Urinary bladder (tissue), 4 donors: ENCODE measurements around the gene TCF7L1. TPM values are rescaled to one million over a fixed set of nuclear protein-coding genes. Genes with fewer than 3 reads are reported as not detected.
A peak's percentile ranks its signal among the peaks of the same experiment; 100 is the strongest.

Source experiments
- DNase-seq: peaks from one replicate; pipeline ENCODE4 v3.0.0-alpha.2; 2015; ENCODE audit errors: extremely low spot score
- H3K27ac ChIP-seq: one replicate; pipeline ENCODE4 v1.5.1; 2013; ENCODE audit warnings: low read depth, mild to moderate bottlenecking, moderate library complexity
- H3K36me3 ChIP-seq: one replicate; pipeline ENCODE4 v1.6.1; 2013; ENCODE audit warnings: mild to moderate bottlenecking, moderate library complexity; ENCODE audit not compliant: insufficient read depth
- H3K4me1 ChIP-seq: one replicate; pipeline ENCODE4 v1.6.1; 2013; ENCODE audit warnings: mild to moderate bottlenecking, moderate library complexity; ENCODE audit not compliant: insufficient read depth
- H3K4me3 ChIP-seq: one replicate; pipeline ENCODE4 v1.5.1; 2013; ENCODE audit warnings: low read depth, low read length
- WGBS: extraction: QIAGEN DNeasy Blood & Tissue Kit; methylation state at CpG from one replicate; pipeline ENCODE4 v1.1.7; 2013; 5-methylcytosine and 5-hydroxymethylcytosine counted together
- polyA plus RNA-seq: library from polyadenylated mRNA; stranded (reverse); fragments of 200-250 nt; gene quantifications from one replicate; pipeline ENCODE4 v1.2.3, GENCODE V29; 2013
- total RNA-seq: library from RNA; depleted of rRNA; stranded (reverse); fragments of >200 nt; gene quantifications from one replicate; pipeline ENCODE4 v1.2.3, GENCODE V29; 2014
- donor health status: healthy with polysubstance abuse.
- donor health status: healthy.

The TCF7L1 gene
- total and polyA plus RNA-seq, 2 donors = 9.2 to 20.9 TPM

DNA sequence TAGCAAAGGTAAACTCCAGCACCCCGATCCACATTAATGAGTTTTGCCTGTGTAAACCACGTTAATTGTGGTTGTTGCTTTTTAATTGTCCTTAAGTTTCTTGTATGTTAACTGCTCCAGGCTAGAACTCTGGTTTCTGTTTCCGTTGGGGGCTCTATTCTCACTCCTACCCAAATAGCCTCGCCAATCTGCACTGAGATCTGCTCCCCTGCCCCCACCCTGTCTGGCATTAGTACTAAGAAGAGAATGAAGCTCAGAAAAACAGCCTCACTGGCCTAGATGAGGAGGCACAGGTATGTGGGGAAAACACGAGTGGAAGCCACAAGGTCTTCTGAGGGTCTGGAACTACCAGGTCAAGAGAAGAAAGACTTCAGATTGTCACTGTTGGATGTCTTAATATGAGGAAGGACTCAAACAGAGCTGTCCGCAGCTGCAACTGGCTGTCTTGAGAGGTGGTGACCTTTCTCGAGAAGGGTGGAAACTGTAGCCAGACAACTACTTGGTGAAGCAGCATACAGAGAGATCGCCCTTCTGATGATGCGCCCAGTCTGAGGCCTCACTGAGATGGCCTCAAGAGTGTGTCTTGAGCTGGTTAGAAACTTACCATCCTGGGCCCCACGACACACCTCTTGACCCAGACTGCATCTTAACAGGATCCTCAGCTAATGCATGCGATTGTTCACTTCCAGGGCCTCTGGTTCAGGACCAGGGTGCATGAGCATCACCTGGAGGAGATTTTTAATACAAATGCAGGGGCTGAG lies 121.5 kb downstream of the TCF7L1 start:
- DNase-seq = no peak
- no peak overlapping the region for H3K4me3 ChIP-seq
- no peaks in the 10 kb centered on the region for H3K36me3 ChIP-seq
- WGBS = 68% methylated on average over 11 of the region's 11 CpGs
- H3K27ac ChIP-seq = no peak overlapping the region
- H3K4me1 ChIP-seq = no peaks in the 10 kb centered on the region

DNA sequence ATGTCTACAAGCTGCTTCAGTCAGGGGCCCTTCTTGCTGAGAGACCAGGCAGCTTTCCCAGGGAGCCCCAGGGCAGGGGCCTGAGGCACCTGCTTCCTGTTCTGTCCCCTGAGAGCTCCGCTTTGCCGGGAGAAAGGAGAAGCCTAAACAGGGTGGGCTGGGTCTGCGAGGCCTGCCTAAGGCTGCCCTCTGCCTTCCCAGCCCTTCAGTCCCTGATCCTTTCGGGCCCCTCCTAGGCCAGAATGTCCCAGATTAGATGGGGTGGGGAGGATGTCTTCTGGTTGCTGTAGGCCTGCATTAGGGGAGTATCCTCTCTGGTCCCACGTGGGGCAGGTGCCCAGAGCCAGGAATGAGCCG lies 122.2 kb downstream of the TCF7L1 start:
- 31% methylated on average over 6 of the region's 6 CpGs for whole genome bisulfite sequencing
- Histone ChIP-seq H3K4me1 (no peaks in the 10 kb centered on the region), H3K4me3 (no peak overlapping the region), H3K36me3 (no peaks in the 10 kb centered on the region), H3K27ac (no peak overlapping the region)
- DNase-seq = no peak

DNA sequence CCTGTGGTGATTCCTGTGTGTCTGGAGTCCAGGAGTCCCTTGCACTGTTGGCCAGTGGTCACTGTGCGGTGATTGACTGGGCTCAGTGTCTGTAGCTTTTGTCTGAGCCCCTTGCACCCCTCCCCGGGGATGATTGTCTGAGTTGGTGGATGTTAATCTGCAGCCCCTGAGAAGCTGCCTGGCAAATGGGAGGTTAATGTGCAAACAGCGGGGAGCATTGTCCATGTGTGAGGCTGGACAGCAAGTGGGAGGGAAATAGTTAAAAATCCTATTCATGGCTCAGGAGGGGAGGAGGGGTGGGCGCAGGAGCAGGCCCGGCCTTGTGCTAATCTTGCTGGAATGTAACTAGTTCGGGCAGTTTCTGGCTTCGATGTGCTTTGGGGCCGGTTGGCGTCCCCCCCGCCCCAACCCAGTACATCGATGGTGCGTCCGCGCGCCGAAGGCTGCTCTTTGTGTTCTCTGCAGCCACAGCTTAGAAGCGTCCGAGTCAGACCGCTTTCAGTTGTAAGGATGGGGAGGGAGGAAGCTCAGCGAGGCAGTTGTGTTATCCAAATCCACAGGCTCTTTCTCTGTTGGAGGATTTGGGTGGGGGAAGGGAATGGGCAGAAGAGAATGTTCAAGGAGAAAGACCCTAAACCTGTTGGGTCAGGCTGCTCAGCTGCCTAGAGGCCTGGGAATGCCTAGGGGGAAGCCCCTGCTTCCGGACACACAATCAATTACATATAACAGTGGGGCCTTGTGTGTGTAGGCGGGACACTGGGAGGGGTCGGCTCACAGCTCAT lies 122.8 kb downstream of the TCF7L1 start:
- 17% methylated on average over 23 of the region's 23 CpGs for WGBS
- Histone ChIP-seq H3K4me3 (no peak overlapping the region), H3K4me1 (no peaks in the 10 kb centered on the region), H3K36me3 (no peaks in the 10 kb centered on the region), H3K27ac (no peak overlapping the region)
- DNase-seq = peak; percentile 88

DNA sequence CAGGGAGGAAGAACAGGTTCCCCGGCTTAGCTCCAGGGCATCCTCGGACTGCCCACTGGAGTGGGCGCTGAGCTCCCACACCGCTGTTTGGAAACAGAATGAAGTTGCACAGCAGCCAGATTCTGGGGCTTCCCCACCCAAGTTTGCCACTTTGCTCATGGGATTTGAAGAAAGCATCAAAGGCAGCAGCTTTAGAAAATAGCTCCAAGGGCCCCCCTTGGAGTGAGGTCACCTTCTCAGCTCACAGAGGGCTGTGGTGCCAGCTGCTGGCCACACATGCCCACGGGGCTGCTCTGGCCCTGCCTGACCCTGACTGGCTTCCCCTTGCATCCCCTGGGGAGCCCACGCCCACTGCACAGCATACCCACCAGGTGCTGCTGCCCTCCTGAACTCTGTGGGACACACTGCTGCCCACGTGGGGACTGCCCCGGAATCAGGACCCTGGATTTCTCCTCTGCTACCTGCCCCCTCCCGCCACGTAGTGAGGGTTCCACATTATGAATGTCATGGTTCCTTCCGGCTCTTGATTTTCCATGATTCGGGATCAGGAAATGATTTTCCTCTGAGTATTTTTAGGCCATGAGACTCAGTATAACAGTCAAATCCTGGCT lies 124.3 kb downstream of the TCF7L1 start:
- Histone ChIP-seq H3K4me1 (no peaks in the 10 kb centered on the region), H3K4me3 (no peak overlapping the region), H3K36me3 (no peaks in the 10 kb centered on the region), H3K27ac (no peak overlapping the region)
- no peak for DNase-seq
- WGBS = 56% methylated on average over 12 of the region's 12 CpGs

DNA sequence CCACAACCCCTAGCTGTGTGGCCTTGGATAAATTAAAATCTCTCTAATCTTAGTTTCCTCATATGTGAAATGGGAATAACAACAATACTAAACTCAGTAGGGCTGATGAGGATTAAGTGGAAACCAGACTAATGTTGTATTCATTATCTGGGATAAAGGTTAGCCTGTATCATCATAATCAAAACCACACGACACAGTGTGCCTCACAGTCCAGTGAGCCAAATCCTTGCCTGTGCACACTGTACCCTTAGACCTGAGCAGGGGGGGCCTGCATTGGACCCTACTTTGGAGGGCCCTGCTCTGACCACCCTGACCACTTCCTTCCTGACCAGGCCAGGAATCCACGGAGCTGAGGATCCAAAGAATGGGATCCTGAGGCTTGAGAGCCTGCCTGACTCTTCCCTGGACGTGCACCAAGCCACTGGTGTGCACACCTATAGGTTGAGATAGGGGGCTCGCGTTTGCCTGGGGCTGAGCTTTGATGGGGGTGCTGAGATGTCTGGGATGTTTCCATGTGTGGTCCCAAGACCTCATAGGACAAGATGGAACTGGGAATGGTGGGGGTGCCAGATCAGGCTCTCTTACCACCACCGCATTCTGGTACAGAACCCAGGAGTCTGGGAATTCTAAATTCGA lies 124.9 kb downstream of the TCF7L1 start:
- H3K27ac ChIP-seq = no peak overlapping the region
- H3K4me1 ChIP-seq = no peaks in the 10 kb centered on the region
- DNase-seq = no peak
- H3K4me3 ChIP-seq = no peak overlapping the region
- WGBS = 50% methylated on average over 7 of the region's 7 CpGs
- H3K36me3 ChIP-seq = no peaks in the 10 kb centered on the region

DNA sequence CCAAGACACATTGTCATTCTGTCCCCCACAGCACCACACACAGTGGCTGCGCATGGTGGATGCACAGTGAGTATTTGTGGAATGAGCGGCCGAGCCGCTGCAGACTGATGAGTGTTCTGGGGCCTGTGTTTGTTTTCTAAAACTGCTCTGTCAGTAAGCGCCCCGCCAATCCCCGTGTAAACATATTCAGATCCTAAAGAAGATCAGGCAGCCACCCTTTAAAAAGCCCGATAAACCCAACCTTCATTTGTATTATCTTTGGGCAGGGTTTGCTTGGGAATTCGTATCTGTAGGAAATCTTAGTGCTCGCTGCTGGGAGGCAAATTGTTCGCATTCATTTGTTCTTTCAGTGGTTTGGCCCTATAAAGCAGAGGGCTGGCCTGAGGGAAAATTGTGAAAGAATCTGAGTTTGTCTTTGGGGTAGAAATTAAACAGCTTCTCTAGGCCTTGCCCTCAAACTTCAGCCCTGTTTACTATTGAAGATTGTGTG lies 126.0 kb downstream of the TCF7L1 start:
- no peaks in the 10 kb centered on the region for H3K4me1 ChIP-seq
- DNase-seq = no peak
- 37% methylated on average over 11 of the region's 11 CpGs for WGBS
- peak overlapping the region; percentile 35 for H3K27ac ChIP-seq
- H3K4me3 ChIP-seq = no peak overlapping the region
- H3K36me3 ChIP-seq = no peaks in the 10 kb centered on the region

DNA sequence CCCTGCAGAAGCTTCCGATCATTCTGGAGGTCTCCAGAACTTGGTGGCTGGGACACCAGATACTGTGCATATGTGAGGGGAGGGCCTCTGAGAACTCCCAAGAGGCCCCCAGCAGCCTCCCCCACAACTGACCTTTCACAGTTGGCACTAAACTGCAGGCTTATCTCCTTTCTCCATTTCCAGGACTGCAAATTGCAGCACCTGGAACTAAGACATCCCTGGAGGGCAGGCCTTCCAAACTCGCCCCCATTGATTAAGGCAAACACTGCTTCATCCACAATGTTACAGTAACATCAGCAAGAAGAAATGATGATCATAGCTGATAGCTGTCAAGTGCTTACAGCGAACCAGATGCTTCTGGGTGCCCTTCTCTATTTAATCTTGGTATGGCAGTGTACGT lies 126.7 kb downstream of the TCF7L1 start:
- Histone ChIP-seq H3K4me3 (no peak overlapping the region), H3K4me1 (no peaks in the 10 kb centered on the region), H3K36me3 (no peaks in the 10 kb centered on the region), H3K27ac (peak overlapping the region; percentile 35)
- no peak for DNase-seq
- WGBS = 73% methylated on average over 4 of the region's 4 CpGs

DNA sequence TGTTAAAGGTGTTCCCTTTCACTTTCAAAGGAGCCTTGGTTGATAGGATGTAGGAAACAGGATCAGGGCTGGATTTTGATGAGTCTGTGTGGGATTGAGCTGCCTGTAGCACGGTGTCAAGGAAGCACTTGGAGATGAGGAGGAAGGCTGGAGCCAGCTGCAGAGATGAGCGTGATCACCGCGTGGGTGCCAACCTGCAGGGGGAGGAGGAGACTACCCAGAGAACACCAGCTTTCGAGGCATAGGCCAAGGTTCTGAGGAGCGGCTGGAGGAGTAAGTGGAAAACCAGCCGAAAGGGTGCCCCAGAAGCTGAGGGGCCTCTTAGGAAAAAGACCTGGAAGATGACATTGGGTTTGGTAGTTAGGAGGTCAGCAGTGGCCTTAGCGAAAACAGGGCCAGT lies 130.4 kb downstream of the TCF7L1 start:
- WGBS = 92% methylated on average over 8 of the region's 8 CpGs
- Histone ChIP-seq H3K27ac (no peak overlapping the region), H3K4me1 (no peaks in the 10 kb centered on the region), H3K4me3 (no peak overlapping the region), H3K36me3 (no peaks in the 10 kb centered on the region)
- DNase-seq = no peak

DNA sequence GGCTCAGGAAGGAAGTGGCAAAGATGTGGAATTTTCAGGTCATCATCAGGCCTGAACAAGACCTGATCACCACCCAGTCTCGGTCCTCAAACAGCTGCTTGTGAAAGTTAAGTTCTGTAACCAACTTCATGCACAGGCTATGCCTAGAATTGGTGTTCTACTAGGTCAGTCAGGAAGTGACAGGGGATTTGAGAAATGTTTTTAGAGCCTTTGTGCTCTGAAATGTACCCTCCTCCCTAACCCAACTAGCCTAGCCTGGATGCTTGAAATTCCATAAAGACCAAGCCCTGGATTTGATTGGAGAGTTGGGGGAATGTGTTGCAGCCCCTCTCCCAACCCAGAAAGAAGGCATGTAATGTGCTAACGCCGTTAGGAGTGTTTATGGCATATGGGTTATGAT lies 131.3 kb downstream of the TCF7L1 start:
- Histone ChIP-seq H3K27ac (no peak overlapping the region), H3K4me1 (no peaks in the 10 kb centered on the region), H3K4me3 (no peak overlapping the region), H3K36me3 (no peaks in the 10 kb centered on the region)
- 76% methylated on average over 3 of the region's 3 CpGs for WGBS
- no peak for DNase-seq

DNA sequence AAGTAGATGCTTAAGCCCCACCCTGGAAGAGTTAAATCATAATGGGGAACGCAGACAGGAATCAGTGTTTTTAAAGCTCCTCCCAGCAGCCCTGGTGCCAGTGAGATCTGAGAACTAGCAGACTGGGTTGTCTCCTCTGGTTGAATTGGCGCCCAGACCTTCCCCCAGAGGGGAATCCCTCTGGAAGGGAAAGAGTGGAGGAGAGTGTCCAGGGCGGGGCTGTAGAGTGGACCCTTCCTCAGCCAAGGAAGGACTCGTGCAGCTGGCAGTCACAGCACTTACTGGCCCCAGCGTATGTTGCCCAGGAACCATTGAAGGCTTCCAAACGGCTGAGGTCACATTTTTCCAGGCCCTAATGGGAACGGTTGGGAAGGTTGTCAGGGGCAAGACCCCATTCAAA lies 132.1 kb downstream of the TCF7L1 start:
- Histone ChIP-seq H3K4me3 (no peak overlapping the region), H3K4me1 (no peaks in the 10 kb centered on the region), H3K36me3 (no peaks in the 10 kb centered on the region), H3K27ac (no peak overlapping the region)
- no peak for DNase-seq
- WGBS = 26% methylated on average over 7 of the region's 7 CpGs

DNA sequence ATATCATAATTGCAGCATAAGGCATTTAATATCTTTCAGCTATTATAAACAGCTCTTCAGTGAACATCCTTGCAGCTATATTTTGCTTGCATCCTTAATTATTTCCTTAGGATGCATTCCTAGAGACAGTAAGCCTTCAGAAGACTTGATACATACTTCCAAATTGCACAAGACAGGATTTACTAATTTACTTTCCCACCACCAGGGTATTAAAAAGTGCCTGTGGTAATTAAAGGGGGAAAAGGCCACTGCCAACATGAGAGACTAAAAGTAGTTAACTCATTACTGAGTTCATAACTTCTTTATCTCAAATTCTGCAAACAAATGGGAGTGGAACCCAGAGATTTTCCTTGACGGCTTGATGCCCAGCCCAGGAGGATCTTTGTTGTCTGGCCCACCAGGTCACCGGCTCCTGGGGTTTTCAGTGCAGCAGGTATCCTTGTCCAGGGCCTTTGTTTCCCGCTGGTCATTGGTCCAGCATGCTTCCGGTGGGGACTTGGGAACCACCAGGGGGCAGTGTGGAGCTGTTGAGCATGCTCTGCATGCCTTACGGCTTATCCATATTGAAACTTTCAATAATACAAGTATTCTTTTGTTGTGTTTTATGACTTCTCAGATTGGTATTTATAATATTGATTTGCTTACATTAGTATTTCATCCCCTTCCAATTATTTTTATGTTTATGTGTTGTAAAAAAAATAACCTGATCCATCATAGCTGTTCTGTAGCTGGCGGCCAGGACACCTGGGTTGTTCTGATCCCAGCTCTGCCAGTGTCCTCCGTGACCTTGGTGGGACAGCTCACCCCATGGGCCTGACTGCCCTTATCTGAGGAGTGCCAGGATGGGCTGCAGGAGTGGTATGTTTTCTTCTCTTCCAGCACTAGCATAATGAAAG lies 133.2 kb downstream of the TCF7L1 start:
- no peak overlapping the region for H3K4me3 ChIP-seq

DNA sequence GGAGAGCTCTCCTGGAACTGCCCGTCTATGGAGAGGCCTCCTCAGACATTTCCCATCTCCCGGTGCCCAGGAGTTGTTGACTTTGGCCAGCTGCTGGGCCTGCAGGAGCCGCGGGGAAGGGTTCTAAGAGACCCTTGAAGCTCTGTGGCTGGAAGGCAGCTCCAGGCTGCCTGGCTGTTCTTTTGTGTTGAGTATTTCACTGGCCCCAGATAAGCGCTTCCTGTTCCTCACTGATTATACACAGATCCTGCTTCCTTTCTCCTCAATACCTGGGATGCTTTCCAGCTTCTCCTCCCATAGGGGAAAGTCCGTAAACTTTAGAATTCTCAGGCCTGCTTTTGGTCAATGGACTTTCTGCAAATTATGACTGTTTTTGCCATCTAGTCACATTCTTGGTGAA lies 136.8 kb downstream of the TCF7L1 start:
- WGBS = 37% methylated on average over 6 of the region's 6 CpGs
- H3K4me1 ChIP-seq = no peaks in the 10 kb centered on the region
- no peaks in the 10 kb centered on the region for H3K36me3 ChIP-seq
- H3K4me3 ChIP-seq = no peak overlapping the region
- DNase-seq = no peak
- no peak overlapping the region for H3K27ac ChIP-seq

More for the DNA sequence above, 133.2 kb downstream of the TCF7L1 start:
- Histone ChIP-seq H3K36me3 (no peaks in the 10 kb centered on the region), H3K4me1 (no peaks in the 10 kb centered on the region), H3K27ac (no peak overlapping the region)
- no peak for DNase-seq
- WGBS = 50% methylated on average over 7 of the region's 7 CpGs

DNA sequence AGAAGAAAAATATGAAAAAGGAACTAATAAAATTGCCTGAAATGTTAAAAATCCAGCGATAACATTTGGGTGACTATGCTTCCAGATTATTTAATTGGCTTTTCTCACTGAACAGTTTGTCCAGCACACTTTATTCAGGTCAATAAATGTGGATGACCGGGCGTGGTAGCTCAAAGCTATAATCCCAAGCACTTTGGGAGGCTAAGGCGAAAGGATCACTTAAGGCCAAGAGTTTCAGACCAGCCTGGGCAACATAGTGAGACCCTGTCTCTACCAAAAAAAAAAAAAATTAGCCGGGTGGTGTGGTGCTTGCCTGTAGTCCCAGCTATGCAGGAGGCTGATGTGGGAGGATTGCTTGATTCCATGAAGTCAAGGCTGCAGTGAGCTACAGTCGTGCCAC lies 139.2 kb downstream of the TCF7L1 start:
- no peak for DNase-seq
- no peaks in the 10 kb centered on the region for H3K36me3 ChIP-seq
- no peak overlapping the region for H3K27ac ChIP-seq
- 68% methylated on average over 6 of the region's 6 CpGs for WGBS
- H3K4me3 ChIP-seq = no peak overlapping the region
- H3K4me1 ChIP-seq = no peaks in the 10 kb centered on the region
